GM19463 (cell line): ENCODE results near the gene KLF15.

ENCODE experiments used
- ATAC-seq: cut with Tn5 transposase; IDR thresholded peaks from one replicate; pipeline ENCODE4 v1.9.1; 2021; ENCODE audit warnings: mild to moderate bottlenecking, moderate library complexity; ENCODE audit not compliant: unreplicated experiment

Gene KLF15

DNA sequence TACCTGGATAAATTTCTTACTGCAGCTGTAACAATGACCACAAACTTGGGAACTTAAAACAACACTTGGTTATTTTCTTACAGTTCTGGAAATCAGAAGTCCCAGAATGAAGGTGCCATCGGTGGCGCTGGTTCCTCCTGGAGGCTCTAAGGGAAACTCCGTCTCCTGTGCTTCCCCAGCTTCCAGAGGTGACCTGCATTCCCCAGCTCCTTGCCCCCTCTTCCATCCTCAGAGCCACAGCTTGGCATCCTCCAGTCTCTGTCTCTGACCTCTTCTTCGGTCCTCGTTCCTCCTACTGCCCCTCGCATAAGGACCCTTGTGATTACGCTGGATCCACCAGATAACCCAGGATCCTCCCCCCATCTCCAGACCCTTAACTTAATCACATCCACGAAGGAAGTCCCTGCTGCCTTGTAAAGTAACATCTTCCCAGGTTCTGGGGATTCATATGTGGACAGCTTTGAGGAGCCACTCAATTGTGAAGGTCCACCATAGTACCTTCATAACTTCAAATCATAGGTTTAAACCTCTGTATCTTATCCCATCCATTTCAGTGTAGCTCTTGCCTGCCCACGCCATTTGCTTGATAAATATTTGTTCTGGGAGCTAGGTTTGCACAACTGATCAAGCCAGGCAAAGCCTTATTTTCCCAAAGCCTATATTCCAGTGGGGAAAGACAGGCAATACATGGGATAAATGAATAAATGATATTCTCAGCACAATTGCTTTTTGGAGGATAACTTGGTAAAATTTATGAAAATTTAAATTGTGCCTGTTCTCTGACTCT, 34.8 kb downstream of the KLF15 start:
- ATAC-seq = no peak

DNA sequence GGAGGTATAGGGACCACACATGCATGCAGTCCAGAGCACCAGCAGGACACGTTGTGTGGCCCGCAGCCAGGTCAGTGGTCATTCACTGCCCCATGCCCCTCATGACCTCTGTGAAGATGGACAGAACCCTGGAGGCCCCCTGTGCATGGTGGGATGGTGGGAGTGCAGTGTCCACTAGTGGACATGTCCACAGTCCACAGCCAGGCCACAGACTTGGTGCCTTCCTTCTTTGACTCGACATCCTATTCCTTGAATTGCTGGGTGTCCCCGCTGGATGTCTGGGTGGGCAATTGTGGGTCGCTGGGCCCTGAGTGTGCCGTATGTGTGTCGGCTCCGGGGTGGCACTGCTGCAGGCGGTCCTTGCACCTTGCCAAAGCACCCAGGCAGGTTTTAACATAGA, 35.7 kb downstream of the KLF15 start:
- ATAC-seq = no peak

DNA sequence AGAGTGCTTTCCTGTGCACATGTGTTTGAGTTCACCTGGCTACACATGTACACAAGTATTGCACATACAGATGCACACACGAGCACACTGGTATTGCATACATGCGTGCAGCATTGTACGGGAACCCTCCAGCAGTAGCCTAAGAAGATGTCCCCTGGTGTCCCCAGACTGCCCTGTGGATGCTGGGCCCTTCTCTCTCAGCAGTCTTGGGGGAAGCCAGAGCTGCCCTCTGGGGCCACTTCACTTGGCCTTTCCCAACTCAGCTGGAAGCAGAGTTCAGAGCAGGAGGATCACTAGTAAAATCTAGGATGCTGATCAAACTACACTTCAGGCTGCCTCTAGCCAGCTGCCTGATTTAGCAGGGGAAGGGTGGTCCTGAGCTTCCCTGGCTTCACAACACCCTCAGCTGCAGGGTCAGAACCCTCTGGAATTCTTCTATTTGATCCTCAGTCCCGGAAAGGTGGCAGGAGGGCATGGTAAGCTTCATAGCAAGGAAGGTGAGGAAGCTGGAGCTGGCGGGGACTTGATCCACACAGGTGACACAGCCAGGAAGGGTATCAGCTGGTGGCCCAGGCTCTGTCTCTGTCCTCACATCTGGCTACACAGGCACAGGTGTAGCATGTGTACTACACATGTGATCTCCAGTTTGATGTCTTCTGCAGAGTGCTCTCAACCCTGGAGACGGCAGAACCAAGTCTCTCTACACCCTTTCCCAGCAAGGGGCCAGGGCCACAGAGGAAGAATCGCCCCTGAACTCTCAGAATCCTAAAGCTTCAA, 36.5 kb downstream of the KLF15 start:
- no peak for ATAC-seq

DNA sequence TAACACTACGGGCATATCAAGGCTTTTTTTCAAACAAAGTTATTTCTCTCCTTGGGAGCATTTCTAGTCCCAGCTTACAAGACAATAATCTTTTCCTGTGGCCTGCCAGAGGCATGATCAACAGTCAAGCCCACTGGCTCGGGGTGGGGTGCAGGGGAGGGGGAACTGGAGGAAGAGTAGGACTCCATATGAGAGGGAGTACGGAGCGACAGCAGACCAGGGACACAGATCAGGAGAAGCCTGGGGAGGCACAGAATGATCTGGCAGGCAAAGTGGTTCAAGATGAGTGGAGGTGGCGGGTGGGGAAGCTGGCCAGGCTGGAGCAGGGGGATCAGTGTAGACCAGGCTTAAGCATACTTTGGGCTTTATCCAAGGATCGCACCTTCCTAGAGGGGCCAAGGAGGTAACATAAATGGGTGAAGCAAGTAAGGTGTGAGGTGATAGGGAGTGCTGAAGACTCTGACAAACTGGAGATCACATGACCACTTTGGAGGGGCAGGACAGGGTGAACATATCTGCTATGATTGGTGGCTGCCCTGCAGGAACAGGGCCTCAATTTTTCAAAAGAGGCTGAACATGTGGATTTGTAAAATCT, 37.4 kb downstream of the KLF15 start:
- no peak for ATAC-seq

DNA sequence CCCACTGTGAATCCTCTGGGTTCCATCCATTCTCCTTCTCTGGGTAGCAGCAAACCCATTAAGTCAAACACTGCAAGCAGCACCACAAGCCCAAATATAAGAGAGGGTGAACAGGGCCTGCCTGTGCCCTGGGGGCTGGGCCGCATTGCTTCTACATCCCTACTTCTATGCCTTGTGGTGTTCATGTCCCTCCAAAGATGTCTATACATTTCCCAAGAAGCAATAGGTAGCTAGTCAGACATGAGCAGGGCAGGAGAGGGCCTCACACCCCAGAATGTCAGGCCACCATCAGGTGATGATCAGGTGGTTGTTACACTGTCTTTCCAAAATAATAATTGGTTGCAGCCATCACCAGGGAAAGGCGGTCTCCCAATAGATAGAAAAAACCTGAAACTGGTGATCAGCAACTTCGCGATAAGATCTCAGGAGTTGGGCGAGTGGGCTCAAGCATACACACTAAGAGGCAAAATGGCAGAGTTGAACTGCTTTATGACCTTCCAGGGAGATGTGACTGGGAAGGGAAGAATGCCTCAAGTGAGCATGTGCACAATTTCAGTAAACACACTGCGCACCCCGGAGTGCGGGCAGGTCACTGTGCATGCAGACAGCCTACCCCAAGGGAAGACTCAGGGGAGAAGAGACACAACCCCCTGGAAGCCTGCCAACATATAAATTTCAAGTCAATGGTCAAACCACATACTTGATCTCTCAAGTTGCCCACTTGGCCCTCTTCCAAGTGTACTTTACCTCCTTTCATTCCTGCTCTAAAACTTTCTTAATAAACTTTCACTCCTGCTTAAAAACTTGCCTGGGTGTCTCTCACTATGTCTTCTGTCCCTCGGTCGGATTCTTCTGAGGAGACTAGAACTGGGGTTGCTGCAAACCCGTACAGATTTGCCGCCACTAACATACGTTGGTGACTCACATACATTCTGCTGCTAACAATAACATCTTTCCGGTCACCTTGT, 39.9 kb downstream of the KLF15 start:
- no peak for ATAC-seq

DNA sequence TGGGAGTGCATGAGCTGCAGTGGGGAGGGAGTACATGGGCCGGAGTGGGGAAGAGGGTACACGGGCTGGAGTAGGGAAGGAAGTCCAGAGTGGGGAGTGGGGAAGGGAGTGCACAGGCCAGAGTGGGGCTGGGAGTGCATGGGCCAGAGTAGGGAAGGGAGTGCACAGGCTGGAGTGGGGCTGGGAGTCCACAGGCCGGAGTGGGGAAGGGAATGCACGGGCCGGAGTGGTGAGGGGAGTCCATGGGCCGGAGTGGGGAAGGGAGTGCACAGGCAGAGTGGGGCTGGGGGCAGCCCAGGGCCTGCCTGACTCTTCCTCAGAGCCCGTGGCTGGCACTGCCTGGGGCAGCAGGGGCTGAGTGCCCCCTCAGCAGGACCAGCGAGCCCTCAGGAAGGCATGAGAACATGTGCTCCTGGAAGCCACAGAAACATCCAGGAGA, 40.7 kb downstream of the KLF15 start:
- no peak for ATAC-seq

DNA sequence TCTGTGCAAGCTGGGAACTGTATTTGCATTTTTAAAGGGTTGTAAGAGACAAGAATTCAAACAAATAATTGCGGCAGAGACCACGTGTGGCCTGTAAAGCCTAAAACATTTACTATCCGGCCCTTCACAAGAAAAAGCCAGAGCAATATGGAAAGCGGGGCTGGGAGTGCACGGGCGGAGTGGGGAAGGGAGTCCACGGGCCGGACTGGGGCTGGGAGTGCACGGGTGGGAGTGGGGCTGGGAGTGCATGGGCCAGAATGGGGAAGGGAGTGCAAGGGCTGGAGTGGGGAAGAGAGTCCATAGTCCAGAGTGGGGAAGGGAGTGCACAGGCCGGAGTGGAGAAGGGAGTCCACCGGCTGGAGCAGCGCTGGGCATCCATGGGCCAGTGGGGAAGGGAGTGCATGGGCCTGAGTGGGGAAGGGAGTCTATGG, 41.2 kb downstream of the KLF15 start:
- ATAC-seq = no peak

DNA sequence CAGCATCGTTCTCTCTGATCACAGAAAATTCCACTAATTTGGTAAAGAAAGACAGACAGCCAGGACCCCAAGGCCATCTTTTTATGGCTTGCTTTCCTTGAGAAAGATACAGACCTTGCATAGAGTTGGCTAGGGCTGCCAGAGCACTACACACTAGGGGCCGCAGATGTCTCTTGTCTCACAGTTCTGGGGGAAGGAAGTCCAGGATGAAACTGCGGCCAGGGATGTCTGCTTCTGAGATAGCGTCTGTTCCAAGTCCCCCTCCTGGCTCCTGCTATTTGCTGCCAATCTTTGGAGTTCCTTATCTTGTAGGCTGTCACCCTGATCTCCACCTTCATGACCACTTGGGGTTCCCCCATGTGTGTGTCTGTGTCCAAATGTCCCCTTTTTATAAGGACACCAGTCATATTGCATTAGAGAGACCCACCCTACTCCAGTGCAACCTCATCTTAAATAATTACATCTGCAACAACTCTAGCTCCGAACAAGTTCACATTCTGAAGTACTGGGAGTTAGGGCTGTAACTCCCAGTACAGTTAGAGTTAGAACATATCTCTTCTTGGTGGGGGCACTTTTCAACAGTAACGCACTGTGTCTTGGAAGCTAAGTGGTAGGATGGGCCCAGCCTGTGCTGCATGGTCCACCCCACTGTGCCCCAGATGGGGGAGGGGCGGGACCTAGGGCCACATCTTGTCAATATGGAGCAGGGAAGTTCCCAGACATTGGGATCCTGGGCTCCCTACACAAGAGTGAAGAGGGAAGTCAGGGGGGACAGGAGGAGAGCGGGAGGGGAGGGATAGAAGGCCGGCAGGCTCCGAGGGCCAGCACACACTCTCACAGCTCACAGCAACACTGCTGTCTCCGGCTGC, 42.2 kb downstream of the KLF15 start:
- ATAC-seq = no peak

DNA sequence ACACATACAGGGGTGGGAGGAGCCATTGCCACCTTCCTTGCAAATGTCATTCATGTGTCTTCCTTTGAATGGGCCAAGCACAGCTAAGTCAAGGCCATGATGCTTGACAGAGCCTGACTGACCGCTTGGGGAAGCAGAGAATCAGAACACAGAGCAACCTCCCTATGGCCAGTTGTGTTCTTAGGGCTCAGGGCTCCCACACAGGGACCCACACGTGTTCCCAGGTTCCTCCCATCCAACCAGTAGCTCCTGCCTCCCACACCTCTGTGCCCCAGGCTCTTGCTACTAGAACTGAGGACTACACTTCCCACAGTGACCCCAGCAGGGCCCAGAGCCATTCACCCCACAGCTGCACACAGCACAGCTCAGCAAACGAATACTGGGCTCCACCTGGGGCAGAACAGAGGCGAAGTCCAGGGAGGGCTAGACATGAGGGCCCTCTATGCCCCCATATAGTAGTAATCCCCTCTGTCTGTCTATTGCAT, 42.9 kb downstream of the KLF15 start:
- no peak for ATAC-seq

DNA sequence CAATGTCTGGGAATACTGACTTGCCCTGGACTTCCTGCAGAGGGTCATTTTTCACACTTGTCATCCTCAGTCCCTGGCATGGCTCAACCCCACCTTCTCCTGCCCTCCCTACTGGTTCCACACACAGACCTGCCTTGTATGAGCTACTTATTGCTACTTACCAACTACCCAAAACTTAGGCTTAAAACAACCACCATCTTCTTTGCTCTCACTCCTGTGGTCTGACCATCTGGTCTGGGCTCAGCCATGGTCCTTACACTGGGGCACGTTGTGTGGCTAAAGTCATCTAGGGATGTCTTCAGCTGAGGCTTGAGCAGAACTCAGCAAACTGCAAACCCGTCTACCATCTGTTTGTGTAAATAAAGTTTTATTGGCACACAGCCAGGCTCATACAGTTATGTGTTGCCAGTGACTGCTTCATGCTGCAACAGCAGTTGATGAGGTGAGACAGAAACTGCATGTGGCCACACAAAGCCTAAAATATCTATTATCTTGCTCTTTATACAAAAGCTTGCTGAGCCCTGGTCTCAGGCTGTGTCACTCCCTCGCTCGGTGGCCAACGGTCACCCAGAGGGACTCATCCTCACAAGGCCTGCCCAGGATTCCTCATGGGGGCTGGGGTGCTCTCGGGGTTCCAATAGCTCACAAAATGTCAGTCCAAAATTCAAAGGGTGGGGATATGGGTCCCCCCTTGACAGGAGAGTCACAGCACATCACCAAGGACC, 43.5 kb downstream of the KLF15 start:
- ATAC-seq = no peak

DNA sequence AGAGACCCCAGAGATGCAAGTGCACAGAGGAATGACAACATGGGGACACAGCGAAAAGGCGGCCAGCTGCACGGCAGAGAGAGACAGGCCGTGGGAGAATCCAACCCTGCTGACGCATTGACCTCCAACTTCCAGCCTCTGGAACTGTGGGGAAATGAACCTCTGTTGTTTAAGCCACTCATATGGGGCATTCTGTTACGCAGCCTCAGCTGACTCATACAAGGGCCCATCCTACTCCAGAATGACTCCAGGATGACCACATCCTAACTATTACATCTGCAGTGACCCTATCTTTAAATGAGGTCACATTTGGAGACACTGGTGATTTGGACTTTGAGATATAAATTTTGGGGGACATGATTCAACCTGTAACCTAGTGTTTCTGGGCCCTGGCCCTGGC, 44.0 kb downstream of the KLF15 start:
- no peak for ATAC-seq

DNA sequence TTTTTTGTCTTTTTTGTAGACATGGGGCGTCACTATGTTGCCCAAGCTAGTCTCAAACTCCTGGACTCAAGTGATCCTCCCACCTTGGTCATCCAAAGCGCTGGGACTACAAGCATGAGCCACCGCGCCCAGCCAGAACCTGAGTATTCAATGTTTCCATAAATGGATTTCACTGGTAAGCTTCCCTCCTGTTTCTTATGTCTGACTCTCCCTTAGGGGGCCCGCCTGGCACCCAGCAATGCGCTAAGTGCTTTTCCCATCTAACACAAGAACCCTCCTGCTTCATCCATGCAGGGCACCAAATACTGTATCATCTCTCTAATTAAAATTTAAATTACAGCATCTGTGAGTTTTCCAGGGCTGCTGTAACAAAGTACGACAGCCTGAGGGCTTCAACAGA, 44.9 kb downstream of the KLF15 start:
- ATAC-seq = no peak

DNA sequence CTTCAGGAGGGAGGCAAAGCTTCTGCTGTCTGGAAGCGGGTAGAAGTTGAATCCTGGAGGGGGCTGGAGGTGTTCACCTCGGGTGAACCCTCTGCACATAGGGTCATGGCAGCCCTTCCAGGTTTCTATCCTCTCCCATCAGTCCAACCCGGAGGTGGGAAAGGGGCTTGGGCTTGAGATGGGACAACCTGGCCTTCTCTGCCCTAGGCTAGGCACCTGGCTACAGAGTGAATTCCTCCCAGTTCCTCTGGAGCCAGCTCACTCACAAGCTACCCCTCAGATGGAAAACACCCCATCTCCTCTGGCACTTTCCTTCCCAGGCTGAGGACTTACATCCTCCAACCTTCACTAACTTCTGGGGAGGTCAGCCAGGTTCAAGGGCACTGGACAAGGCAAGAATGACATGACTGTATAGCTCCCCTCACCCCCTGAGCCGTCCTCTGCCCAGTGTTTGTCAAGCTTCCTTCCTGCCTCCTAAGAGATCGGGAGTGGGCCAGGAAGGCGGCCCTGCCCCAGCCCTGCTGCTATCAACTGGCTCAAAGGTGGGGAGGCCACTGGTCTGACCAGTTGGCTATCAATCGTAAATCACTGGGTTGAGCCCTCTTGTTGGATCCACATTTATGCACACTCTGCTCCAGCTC, 45.8 kb downstream of the KLF15 start:
- ATAC-seq = no peak

DNA sequence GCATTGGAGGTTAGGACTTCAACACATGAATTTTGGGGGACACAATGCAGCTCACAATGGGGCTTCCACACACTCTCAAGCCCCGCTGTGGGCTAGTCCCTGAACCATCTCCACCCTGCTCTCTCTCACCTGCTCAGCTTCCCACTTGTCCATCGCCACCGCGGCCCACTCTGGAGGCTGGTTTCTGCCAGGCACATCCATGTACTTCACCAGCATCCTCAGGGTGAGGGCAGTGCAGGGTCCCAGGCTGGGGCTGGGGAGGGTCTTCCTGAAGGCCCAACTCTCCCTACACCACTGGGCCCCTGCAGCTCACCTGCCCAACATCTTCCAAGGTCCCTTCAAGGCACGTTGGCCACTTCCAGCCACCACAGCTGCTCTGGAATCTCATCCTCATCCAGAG, 46.4 kb downstream of the KLF15 start:
- ATAC-seq = no peak

DNA sequence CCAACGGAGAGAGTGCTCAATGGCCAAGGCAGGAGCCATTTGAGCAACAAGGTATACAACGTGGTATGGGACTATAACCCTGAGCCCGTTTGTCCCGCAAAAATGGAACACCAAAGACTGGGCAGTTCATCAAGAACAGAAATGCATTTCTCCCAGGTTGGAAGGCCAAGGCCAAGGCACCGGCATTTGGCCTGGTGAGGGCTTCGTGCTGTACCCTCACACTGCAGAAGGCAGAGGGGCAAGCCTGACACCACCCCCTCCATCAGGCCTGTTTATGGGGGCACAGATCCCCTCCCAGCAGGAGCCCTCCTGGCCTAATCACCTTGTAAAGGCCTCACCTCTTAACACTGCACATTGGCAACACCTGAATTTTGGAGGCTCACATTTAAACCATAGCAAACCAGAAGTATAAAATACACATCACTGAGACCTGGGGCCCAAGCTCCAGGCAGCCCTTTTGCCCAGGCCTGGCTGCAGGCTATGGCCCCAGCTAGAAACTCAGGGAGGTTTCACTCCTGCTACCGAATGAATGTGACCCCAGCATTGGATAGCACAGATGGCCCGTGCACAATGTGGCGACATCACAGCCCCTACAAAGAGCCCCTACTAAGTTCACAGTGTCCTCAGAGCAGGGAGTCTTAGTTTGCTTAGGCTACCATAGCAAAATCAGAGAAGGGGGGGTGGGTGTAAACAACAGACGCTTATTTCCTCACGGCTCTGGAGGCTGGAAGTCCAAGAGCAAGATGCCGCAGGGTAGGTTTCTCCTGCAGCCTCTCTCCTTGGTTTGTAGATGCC, 47.1 kb downstream of the KLF15 start:
- ATAC-seq = no peak

DNA sequence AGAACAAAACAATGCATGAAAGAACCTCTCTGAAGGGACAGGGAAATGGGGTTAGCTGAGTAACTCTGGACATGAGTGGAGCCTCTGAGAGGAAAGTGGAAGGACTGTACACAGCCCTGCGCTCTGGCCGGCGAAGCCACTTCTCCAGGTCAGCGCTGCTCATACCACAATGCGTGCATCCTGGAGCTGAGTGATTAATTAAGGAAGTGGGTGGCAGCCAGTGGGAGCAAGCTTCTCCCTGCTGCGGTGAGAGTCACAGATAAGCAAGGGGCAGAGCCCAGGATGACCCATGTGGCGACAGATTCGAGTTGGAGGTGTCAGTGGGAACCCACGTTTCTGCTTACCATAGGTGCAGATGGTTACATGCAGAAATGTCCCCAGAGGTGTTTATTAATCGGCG, 48.0 kb downstream of the KLF15 start:
- ATAC-seq = no peak

DNA sequence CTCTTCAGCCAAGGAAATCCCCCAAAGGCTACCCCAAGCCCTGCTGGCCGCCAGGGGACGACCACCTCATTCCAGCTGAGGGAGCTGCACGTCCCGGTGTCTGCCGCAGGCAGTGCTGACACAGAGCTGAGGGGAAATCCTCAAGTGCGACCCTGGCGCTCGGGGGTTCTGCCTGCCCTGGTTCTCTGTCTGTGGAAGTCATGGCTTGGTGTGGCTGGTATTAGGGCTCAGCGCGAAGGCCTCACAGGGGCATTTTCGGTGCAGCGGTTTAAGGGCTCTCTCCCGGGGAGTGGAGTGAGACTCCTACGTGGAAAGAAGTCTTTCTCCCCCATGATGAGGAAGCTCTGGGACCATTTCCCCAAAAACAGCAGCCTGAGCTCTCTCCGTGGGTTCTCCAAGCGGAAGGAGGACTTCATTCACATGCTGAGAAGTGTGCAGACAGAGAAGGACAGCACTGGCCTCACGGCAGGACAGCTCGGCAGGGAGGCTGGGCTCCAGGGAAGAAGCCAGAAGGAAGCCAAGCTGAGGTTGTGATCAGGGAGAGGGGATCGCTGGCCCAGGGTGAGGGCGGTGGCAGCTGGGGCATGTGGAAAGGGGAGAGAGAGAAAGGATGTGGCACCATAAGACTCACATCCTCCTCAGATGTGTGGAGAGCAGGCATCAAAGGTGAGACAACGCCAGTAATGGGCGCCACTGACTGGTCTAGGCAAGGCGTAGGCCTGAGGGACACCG, 48.6 kb downstream of the KLF15 start:
- no peak for ATAC-seq
